ENCODE results near the gene GCGR.

GCGR gene

GRCh38 chr17:81792675-81793615 is 11.0 kb upstream of the GCGR start (continued):
- TF ChIP-seq KLF7 (tag by site-specific recombination; IDR thresholded peaks at IDR 0.05; ENCODE audit: borderline replicate concordance), result no peak
- TF ChIP-seq ATF2 (tag by site-specific recombination; IDR thresholded peaks at IDR 0.05; ENCODE audit: low read depth), result no peak
- no peak; the same call in 1 of the 2 replicates for TF ChIP-seq ZNF544 (tag by site-specific recombination; IDR thresholded peaks at IDR 0.05)
- TF ChIP-seq, protein P1, sequence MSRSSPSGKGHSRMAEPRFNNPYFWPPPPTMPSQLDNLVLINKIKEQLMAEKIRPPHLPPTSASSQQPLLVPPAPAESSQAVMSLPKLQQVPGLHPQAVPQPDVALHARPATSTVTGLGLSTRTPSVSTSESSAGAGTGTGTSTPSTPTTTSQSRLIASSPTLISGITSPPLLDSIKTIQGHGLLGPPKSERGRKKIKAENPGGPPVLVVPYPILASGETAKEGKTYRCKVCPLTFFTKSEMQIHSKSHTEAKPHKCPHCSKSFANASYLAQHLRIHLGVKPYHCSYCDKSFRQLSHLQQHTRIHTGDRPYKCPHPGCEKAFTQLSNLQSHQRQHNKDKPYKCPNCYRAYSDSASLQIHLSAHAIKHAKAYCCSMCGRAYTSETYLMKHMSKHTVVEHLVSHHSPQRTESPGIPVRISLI (tag by site-specific recombination; IDR thresholded peaks at IDR 0.05), result no peak
- peak; percentile 87 for TF ChIP-seq EGR2 (tag by site-specific recombination; IDR thresholded peaks at IDR 0.05; ENCODE audit: low read depth)
- no peak for TF ChIP-seq ZNF626 (tag by site-specific recombination; IDR thresholded peaks at IDR 0.05)
- no peak for TF ChIP-seq KLF17 (tag by site-specific recombination; IDR thresholded peaks at IDR 0.05)
- TF ChIP-seq ZNF175 (tag by site-specific recombination; IDR thresholded peaks at IDR 0.05), result peak; percentile 17; the same call in 1 of the 2 replicates
- TF ChIP-seq MZF1 (tag by site-specific recombination; IDR thresholded peaks at IDR 0.05; ENCODE audit: borderline replicate concordance), result no peak
- TF ChIP-seq, protein P2, sequence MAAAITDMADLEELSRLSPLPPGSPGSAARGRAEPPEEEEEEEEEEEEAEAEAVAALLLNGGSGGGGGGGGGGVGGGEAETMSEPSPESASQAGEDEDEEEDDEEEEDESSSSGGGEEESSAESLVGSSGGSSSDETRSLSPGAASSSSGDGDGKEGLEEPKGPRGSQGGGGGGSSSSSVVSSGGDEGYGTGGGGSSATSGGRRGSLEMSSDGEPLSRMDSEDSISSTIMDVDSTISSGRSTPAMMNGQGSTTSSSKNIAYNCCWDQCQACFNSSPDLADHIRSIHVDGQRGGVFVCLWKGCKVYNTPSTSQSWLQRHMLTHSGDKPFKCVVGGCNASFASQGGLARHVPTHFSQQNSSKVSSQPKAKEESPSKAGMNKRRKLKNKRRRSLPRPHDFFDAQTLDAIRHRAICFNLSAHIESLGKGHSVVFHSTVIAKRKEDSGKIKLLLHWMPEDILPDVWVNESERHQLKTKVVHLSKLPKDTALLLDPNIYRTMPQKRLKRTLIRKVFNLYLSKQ (tag by site-specific recombination; IDR thresholded peaks at IDR 0.05; ENCODE audit: borderline replicate concordance), result 0 out of 2 replicates have a peak, but pooled peaks have one; percentile 50
- peak; percentile 56; the same call in 1 of the 2 replicates for TF ChIP-seq ZNF148 (tag by site-specific recombination; IDR thresholded peaks at IDR 0.05; ENCODE audit: borderline replicate concordance)
- TF ChIP-seq ZNF701 (tag by site-specific recombination; IDR thresholded peaks at IDR 0.05), result no peak
- TF ChIP-seq ZNF311 (tag by site-specific recombination; IDR thresholded peaks at IDR 0.05; ENCODE audit: borderline replicate concordance), result peak; percentile 82; the same call in 1 of the 2 replicates
- TF ChIP-seq ZNF112 (tag by site-specific recombination; IDR thresholded peaks at IDR 0.05), result peak; percentile 43; the same call in 1 of the 2 replicates
- TF ChIP-seq KLF16 (tag by site-specific recombination; IDR thresholded peaks at IDR 0.05), result no peak
- no peak for TF ChIP-seq ZNF26 (tag by site-specific recombination; IDR thresholded peaks at IDR 0.05)
- peak; percentile 38; the same call in 1 of the 2 replicates for TF ChIP-seq ZNF239 (tag by site-specific recombination; IDR thresholded peaks at IDR 0.05)
